CD4-positive, CD25-positive, alpha-beta regulatory T cell (primary cell): ENCODE results near the gene ITM2A. TPM values are rescaled to one million over a fixed set of nuclear protein-coding genes. Genes with fewer than 3 reads are reported as not detected.

ENCODE experiments used
- ATAC-seq, 2 donors: fragments of 150-1000 bp; cut with Tn5 transposase; one replicate each; pipeline ENCODE4 v1.10.0; 2021; ENCODE audit warnings: low read depth in 2 of 2, moderate number of reproducible peaks in 2 of 2, moderate library complexity in 1 of 2
- DNase-seq, 3 donors: peaks; one replicate each; pipeline versions ENCODE4 v3.0.0 to v3.0.0-alpha.2; 2012 to 2022; ENCODE audit warnings: mixed read lengths in 1 of 3
- H3K27ac ChIP-seq: one replicate; pipeline ENCODE4 v1.7.0; 2013; ENCODE audit warnings: mild to moderate bottlenecking, low read length; ENCODE audit not compliant: insufficient read depth, poor library complexity, severe bottlenecking
- H3K27me3 ChIP-seq: one replicate; pipeline ENCODE4 v1.7.0; 2013; ENCODE audit warnings: low read length; ENCODE audit not compliant: control insufficient read depth, insufficient read depth
- H3K36me3 ChIP-seq: one replicate; pipeline ENCODE4 v1.7.0; 2013; ENCODE audit warnings: mild to moderate bottlenecking, low read length, moderate library complexity; ENCODE audit not compliant: control insufficient read depth, insufficient read depth
- H3K4me1 ChIP-seq: 2 replicates; pipeline ENCODE4 v1.7.0; 2013; ENCODE audit warnings: mild to moderate bottlenecking, low read length; ENCODE audit not compliant: insufficient read depth, control insufficient read depth, poor library complexity, severe bottlenecking
- H3K4me3 ChIP-seq: one replicate; pipeline ENCODE4 v1.7.0; 2013; ENCODE audit warnings: low read depth, mild to moderate bottlenecking, low read length, moderate library complexity
- H3K9me3 ChIP-seq, 2 experiments: 1 replicate in 1 of 2; 2 replicates in 1 of 2; pipeline ENCODE4 v1.7.0; 2013; ENCODE audit warnings: low read length in 2 of 2, mild to moderate bottlenecking in 1 of 2, moderate library complexity in 1 of 2; ENCODE audit not compliant: control insufficient read depth in 2 of 2
- H3K27ac Mint-ChIP-seq, 3 donors: one replicate each; pipeline ENCODE4 v1.8.0; 2020 to 2022; ENCODE audit warnings: mild to moderate bottlenecking in 3 of 3, mixed read lengths in 3 of 3, moderate library complexity in 2 of 3
- H3K27me3 Mint-ChIP-seq: one replicate; pipeline ENCODE4 v1.8.0; 2022; ENCODE audit warnings: mild to moderate bottlenecking, mixed read lengths
- H3K36me3 Mint-ChIP-seq: one replicate; pipeline ENCODE4 v1.8.0; 2020; ENCODE audit warnings: mixed read lengths
- H3K4me1 Mint-ChIP-seq, 4 donors: one replicate each; pipeline ENCODE4 v1.8.0; 2020 to 2022; ENCODE audit warnings: mixed read lengths in 4 of 4, mild to moderate bottlenecking in 1 of 4
- H3K4me3 Mint-ChIP-seq, 4 donors: one replicate each; pipeline ENCODE4 v1.8.0; 2020 to 2022; ENCODE audit warnings: mild to moderate bottlenecking in 4 of 4, mixed read lengths in 4 of 4, moderate library complexity in 3 of 4
- H3K9me3 Mint-ChIP-seq, 7 donors: one replicate each; pipeline ENCODE4 v1.8.0; 2020 to 2022; ENCODE audit warnings: mixed read lengths in 7 of 7, mild to moderate bottlenecking in 3 of 7, moderate library complexity in 2 of 7
- polyA plus RNA-seq, 4 donors: library from polyadenylated mRNA; unstranded; fragments of 300-500 nt; fragmentation: Illumina TruSeq; gene quantifications; one replicate each; pipeline ENCODE4 v1.2.3, GENCODE V29; 2021
- total RNA-seq: library from RNA; stranded (reverse); gene quantifications from one replicate; pipeline ENCODE4 v1.2.3, GENCODE V29; 2022

The ITM2A gene
- total and polyA plus RNA-seq, 5 donors from 2014 or later: 135 to 625 (median 445) TPM

DNA sequence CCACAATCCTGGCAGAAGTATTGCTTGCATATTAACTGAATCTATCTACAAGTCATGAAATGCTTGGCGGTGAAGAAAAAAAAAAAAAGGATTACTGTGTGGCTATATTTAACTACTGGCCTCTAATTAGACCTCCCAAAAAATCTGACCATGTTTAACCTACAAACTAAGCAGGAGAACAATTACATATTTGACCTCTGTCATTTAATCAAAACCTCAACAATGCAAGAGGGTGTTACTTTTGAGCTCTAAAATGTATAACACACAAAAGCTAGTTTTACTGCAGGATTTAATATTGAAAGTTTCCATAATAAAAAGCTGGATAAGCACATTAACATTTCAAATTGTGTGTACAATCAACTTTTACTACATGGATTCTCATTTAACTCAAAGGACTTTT lies 1.5 kb downstream of the ITM2A start:
- Histone ChIP-seq H3K27me3 (no peaks in the 10 kb centered on the region), H3K4me1 (peaks cover 14% of the 10 kb centered on the region), H3K4me3 (peak overlapping the region; percentile 94), H3K36me3 (peaks cover 10% of the 10 kb centered on the region), H3K27ac (peak overlapping the region; percentile 79), H3K9me3 (no peaks in the 10 kb centered on the region)
- Mint-ChIP-seq H3K9me3 (no peaks in the 10 kb centered on the region), H3K27ac (peak overlapping the region; percentile 96 to 99 (median 97)), H3K27me3 (no peaks in the 10 kb centered on the region), H3K4me3 (peak overlapping the region; percentile 96 to 99 (median 97)), H3K4me1 (peaks cover 12 to 38% (median 24%) of the 10 kb centered on the region in 4 donors), H3K36me3 (peaks cover 9% of the 10 kb centered on the region)
- ATAC-seq: no peak
- DNase-seq: no peak

GRCh38 chrX:79364306-79364705 lies 2.8 kb downstream of the ITM2A start:
- Histone ChIP-seq H3K4me1 (peaks cover 14% of the 10 kb centered on the region), H3K27me3 (no peaks in the 10 kb centered on the region), H3K4me3 (peak overlapping the region; percentile 94), H3K27ac (peak overlapping the region; percentile 41), H3K9me3 (no peaks in the 10 kb centered on the region), H3K36me3 (peaks cover 17% of the 10 kb centered on the region)
- Mint-ChIP-seq H3K36me3 (peaks cover 9% of the 10 kb centered on the region), H3K4me1 (peaks cover 12 to 42% (median 23%) of the 10 kb centered on the region in 4 donors), H3K9me3 (no peaks in the 10 kb centered on the region), H3K4me3 (peak overlapping the region; percentile 55 to 78 (median 76)), H3K27ac (peak overlapping the region in 1 of 3 donors; percentile 1), H3K27me3 (no peaks in the 10 kb centered on the region)
- ATAC-seq (no peak), DNase-seq (no peak)

DNA sequence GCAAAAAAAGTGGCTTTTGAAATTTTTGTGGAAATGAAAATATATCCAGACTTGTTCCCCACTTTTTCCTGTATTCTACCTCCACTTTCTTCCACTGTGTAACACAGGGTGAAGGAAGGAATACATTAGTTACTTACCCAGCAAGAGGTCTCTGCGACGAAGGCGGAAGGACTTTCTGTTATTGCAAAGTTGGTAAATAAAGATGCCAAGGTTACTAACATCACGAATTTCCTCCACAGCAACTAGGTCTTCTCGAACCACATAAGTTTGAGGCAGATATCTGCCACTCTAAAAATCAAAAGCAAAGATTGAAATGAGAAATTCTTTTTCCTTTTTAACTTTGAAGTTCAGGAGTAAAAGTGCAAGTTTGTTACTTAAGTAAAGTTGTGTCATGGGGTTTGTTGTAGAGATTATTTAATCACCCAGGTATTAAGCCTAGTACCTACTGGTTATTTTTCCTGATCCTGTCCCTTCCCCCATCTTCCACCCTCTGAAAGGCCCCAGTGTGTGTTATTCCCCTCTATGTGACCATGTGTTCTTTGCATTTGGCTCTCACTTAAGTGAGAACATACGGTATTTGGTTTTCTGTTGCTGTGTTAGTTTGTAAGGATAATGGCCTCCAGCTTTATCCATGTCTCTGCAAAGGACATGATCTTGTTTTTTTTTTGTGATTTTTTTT lies 5.8 kb downstream of the ITM2A start:
- Histone ChIP-seq H3K4me3 (peak overlapping the region; percentile 46), H3K9me3 (no peaks in the 10 kb centered on the region), H3K27me3 (no peaks in the 10 kb centered on the region), H3K4me1 (peaks cover 7% of the 10 kb centered on the region), H3K27ac (peak overlapping the region; percentile 58), H3K36me3 (peaks cover 24% of the 10 kb centered on the region)
- ATAC-seq (peak in 1 of 2 donors; percentile 25), DNase-seq (peak in 2 of 3 donors; percentile 25 to 40)
- peaks cover 0 to 5% (median 0%) of the 10 kb centered on the region in 7 donors for H3K9me3 Mint-ChIP-seq
- H3K4me1 Mint-ChIP-seq: peaks cover 7 to 28% (median 20%) of the 10 kb centered on the region in 4 donors
- no peaks in the 10 kb centered on the region for H3K27me3 Mint-ChIP-seq
- H3K4me3 Mint-ChIP-seq: peak overlapping the region; percentile 12 to 80 (median 48)
- H3K36me3 Mint-ChIP-seq: peaks cover 20% of the 10 kb centered on the region
- peak overlapping the region; percentile 71 to 94 (median 84) for H3K27ac Mint-ChIP-seq

DNA sequence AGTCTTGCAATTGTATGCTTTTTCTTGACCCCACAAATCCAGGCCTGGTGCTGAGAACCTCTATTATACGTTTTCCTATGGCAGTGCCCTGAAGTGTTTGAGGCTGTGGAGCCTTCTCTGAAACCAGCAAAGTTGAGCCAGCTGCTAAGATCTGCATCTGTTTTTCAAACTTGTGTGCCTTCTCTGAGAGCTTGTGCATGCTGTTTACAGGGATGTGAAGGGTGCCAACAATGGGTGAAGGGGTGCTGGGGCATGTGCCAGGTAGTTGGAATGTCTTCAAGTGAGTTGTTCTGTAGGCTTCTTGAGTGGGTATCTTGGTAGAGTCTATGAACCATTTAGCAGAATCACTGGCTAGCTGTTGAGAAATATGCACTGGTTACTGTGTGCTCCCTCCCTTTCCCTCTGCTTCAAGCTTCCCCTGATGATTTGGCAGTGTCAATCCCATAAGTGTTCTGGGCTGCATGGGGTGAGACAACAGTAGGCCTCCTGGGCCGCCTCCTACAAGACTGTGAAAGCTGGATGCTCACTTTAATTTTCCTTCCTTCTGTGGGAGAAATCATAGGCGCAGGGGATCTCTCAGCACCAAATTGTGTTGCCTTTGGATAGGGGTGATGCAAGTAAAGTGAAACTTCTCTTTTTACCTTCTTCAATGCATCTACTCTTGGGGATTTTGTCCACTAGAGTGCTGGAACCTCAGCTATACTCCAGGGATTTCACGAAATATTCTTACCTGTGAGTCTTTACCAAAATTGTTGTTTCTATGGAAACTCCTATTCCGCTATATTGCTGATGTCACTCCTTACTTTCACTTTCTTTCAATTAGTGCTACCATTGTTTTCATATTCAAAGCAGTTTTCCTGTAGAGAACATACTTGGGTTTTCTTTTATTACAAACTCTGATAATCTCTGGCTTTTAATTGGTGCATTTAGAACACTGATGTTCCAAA lies 30.0 kb downstream of the ITM2A start:
- H3K27me3 ChIP-seq: no peaks in the 10 kb centered on the region
- Mint-ChIP-seq H3K36me3 (no peaks in the 10 kb centered on the region), H3K9me3 (peaks cover 0 to 3% (median 0%) of the 10 kb centered on the region in 7 donors), H3K27me3 (no peaks in the 10 kb centered on the region), H3K4me1 (peaks cover 5 to 18% (median 10%) of the 10 kb centered on the region in 4 donors), H3K4me3 (peak overlapping the region; percentile 11 to 76 (median 34)), H3K27ac (peak overlapping the region; percentile 76 to 87 (median 77))
- DNase-seq (peak in 1 of 3 donors; percentile 6), ATAC-seq (no peak)
- H3K9me3 ChIP-seq: no peaks in the 10 kb centered on the region
- H3K4me1 ChIP-seq: no peaks in the 10 kb centered on the region
- H3K4me3 ChIP-seq: peak overlapping the region; percentile 61
- H3K36me3 ChIP-seq: no peaks in the 10 kb centered on the region
- no peak overlapping the region for H3K27ac ChIP-seq

DNA sequence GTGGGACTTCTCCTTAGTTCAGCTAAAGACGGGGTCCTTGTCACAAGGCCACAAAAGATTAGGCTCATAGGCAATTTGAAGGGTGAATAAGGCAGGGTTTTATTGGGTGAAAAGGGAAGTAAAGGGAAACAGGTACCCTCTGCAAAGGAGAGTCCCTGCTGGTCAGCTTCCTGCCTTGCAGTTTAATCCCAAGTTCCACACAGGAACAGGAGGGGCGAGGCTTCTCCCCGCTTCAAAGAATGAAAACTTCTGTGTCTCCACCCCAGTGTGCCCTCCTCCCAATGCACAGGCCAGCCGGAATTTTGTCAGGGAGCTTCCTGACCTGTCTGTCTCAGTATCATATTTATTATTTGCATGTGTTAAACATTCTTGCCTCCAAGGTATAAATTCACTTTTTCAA lies 37.1 kb downstream of the ITM2A start:
- H3K36me3 ChIP-seq: no peaks in the 10 kb centered on the region
- no peak overlapping the region for H3K27ac ChIP-seq
- H3K27me3 ChIP-seq: no peaks in the 10 kb centered on the region
- Mint-ChIP-seq H3K9me3 (peaks cover 0 to 1% (median 0%) of the 10 kb centered on the region in 7 donors), H3K4me3 (no peak overlapping the region), H3K36me3 (no peaks in the 10 kb centered on the region), H3K4me1 (peaks cover 0 to 17% (median 3%) of the 10 kb centered on the region in 4 donors), H3K27ac (peak overlapping the region in 1 of 3 donors; percentile 63), H3K27me3 (no peaks in the 10 kb centered on the region)
- no peaks in the 10 kb centered on the region for H3K9me3 ChIP-seq
- no peak for ATAC-seq
- no peak for DNase-seq
- H3K4me1 ChIP-seq: no peaks in the 10 kb centered on the region
- no peak overlapping the region for H3K4me3 ChIP-seq

DNA sequence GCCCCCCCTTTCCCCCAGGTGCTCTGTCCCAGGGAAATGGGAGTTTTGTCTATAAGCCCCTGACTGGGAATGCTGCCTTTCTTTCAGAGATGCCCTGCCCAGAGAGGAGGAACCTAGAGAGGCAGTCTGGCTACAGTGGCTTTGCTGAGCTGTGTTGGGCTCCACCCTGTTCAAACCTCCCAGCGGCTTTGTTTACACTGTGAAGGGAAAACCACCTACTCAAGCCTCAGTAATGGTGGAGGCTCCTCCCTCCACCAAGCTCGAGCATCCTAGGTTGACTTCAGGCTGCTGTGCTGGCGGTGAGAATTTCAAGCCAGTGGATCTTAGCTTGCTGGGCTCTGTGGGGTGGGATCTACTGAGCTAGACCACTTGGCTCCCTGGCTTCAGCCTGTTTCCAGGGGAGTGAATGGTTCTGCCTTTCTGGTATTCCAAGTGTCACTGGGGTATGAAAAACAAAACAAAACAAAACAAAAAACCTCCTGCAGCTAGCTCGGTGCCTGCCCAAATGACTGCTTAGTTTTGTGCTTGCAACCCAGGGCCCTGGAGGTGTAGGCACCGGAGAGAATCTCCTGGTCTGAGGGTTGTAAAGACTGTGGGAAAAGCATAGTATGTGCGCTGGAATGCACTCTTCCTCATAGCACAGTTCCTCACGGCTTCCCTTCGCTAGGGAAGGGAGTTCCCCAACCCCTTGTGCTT lies 41.7 kb downstream of the ITM2A start:
- peak overlapping the region; percentile 5 for H3K27ac ChIP-seq
- peak overlapping the region; percentile 41 for H3K4me3 ChIP-seq
- peak; percentile 62 to 64 for ATAC-seq
- H3K9me3 ChIP-seq: no peaks in the 10 kb centered on the region
- H3K9me3 Mint-ChIP-seq: no peaks in the 10 kb centered on the region
- H3K36me3 Mint-ChIP-seq: no peaks in the 10 kb centered on the region
- H3K27me3 ChIP-seq: no peaks in the 10 kb centered on the region
- peak overlapping the region in 2 of 3 donors; percentile 81 to 84 for H3K27ac Mint-ChIP-seq
- DNase-seq: peak in 2 of 3 donors; percentile 34 to 54
- peaks cover 0 to 17% (median 3%) of the 10 kb centered on the region in 4 donors for H3K4me1 Mint-ChIP-seq
- no peaks in the 10 kb centered on the region for H3K27me3 Mint-ChIP-seq
- H3K4me3 Mint-ChIP-seq: peak overlapping the region in 3 of 4 donors; percentile 22 to 73 (median 72)
- H3K4me1 ChIP-seq: no peaks in the 10 kb centered on the region
- no peaks in the 10 kb centered on the region for H3K36me3 ChIP-seq
